ENCODE measurements around the gene RELA. TPM values are rescaled to one million over a fixed set of nuclear protein-coding genes. Genes with fewer than 3 reads are reported as not detected.

The RELA gene
- total RNA-seq, 1 donor from 2014 or later: 119 TPM

DNA sequence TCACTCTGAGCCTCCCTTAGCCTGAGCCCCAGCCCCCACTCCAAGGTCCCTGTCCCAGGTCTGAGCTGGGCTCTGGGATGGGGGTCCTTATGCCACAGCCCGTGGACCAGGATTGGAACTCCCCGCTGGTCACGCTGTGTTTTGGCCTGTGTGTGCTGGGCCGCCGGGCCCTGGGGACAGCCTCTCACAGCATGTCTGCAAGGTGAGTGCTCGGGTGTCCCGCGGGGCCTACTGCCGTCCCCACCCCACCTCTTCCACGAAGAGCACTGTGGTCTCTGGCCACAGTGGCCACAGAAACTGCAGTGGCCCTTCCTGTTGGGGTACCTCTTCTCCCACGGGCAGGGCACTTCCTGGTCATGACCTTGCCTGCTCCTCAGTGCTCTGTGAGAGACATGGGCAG lies 28.3 kb downstream of the RELA start:
- Mint-ChIP-seq H3K4me1 (peaks cover 23% of the 10 kb centered on the region), H3K27me3 (no peaks in the 10 kb centered on the region), H3K9me3 (no peaks in the 10 kb centered on the region), H3K27ac (no peak overlapping the region), H3K4me3 (no peak overlapping the region), H3K36me3 (ENCODE audit: low read depth) (peaks cover 49% of the 10 kb centered on the region)
- ChIA-PET CTCF (no interaction called here), POLR2A (interaction anchor here (0.9 to 16.1 kb wide), 2 partner anchors 23 to 135 kb away, joined by 7 to 617 read pairs; partner anchors contain the start of gene RELA)
- no peak for ATAC-seq (ENCODE audit: low read depth)
- no peak for DNase-seq
- TF ChIP-seq, protein P1, sequence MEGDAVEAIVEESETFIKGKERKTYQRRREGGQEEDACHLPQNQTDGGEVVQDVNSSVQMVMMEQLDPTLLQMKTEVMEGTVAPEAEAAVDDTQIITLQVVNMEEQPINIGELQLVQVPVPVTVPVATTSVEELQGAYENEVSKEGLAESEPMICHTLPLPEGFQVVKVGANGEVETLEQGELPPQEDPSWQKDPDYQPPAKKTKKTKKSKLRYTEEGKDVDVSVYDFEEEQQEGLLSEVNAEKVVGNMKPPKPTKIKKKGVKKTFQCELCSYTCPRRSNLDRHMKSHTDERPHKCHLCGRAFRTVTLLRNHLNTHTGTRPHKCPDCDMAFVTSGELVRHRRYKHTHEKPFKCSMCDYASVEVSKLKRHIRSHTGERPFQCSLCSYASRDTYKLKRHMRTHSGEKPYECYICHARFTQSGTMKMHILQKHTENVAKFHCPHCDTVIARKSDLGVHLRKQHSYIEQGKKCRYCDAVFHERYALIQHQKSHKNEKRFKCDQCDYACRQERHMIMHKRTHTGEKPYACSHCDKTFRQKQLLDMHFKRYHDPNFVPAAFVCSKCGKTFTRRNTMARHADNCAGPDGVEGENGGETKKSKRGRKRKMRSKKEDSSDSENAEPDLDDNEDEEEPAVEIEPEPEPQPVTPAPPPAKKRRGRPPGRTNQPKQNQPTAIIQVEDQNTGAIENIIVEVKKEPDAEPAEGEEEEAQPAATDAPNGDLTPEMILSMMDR (IDR thresholded peaks at IDR 0.05): no peak
- intact Hi-C loops (cut with micrococcal nuclease): no loop called here

DNA sequence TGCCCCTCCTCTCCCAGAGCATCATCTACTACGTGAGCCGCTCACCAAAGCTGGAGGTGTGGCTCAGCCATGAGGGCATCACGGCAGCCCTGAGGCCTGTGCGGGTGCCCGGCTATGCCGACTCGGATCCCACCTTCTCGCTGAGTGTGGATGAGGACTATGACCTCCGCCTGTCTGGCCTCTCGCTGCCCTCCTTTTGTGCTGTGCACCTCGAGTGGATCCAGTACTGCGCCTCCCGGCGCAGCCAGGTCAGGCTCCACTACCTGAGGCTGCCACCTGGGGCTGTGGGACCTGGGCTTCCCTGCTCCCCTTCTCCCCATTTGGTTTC lies 28.6 kb downstream of the RELA start:
- TF ChIP-seq, protein P1 (IDR thresholded peaks at IDR 0.05): no peak
- ATAC-seq (ENCODE audit: low read depth): no peak
- Mint-ChIP-seq H3K9me3 (no peaks in the 10 kb centered on the region), H3K27me3 (no peaks in the 10 kb centered on the region), H3K4me3 (no peak overlapping the region), H3K4me1 (peaks cover 20% of the 10 kb centered on the region), H3K36me3 (ENCODE audit: low read depth) (peaks cover 52% of the 10 kb centered on the region), H3K27ac (no peak overlapping the region)
- ChIA-PET POLR2A (interaction anchor here (0.9 to 16.1 kb wide), 2 partner anchors 23 to 136 kb away, joined by 7 to 617 read pairs; partner anchors contain the start of gene RELA), CTCF (no interaction called here)
- DNase-seq: no peak
- intact Hi-C loops (cut with micrococcal nuclease): no loop called here

DNA sequence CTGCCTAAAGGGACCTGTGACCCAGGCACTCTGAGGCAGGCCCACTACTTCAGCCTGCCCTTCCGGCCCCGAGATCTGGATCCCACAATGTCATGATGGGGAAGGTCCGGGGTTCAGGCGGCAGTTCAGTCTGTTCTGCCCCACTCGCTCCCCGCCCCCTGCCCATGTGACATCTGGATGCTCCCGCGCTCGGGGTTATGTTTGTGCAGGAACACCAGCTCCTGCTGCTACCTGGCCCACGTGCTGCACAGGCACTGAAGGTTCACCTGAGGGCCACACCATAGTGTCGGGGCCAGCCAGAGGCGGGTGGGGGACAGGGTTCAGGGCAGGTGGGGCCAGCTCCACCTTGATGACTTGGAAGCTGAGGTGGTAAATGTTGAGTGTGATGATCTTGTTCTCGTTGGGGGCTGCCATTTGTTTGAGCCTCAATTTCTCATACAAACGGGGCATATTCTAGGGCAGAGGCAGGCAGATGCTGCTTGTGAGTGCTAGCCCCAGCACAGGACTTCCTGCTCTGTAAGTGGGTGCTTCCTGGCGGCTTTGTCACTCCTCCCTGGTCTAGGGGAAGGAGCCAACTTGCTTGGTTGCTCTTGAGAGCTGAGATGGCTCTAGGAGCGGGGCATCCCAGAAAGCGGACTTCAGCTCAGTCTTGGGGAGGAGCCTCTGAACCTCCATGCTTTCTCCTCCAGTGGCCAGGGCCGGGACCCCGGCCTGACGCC lies 29.2 kb downstream of the RELA start:
- DNase-seq (no peak), ATAC-seq (ENCODE audit: low read depth) (no peak)
- Mint-ChIP-seq H3K9me3 (no peaks in the 10 kb centered on the region), H3K4me1 (peaks cover 15% of the 10 kb centered on the region), H3K27ac (no peak overlapping the region), H3K27me3 (no peaks in the 10 kb centered on the region), H3K36me3 (ENCODE audit: low read depth) (peaks cover 56% of the 10 kb centered on the region), H3K4me3 (no peak overlapping the region)
- ChIA-PET POLR2A (interaction anchor here (0.9 to 16.1 kb wide), 3 partner anchors 11 to 136 kb away, joined by 6 to 617 read pairs (median 7); partner anchors contain the start of gene RELA), CTCF (no interaction called here)
- intact Hi-C loops (cut with micrococcal nuclease): no loop called here
- TF ChIP-seq, protein P1 (IDR thresholded peaks at IDR 0.05): no peak

DNA sequence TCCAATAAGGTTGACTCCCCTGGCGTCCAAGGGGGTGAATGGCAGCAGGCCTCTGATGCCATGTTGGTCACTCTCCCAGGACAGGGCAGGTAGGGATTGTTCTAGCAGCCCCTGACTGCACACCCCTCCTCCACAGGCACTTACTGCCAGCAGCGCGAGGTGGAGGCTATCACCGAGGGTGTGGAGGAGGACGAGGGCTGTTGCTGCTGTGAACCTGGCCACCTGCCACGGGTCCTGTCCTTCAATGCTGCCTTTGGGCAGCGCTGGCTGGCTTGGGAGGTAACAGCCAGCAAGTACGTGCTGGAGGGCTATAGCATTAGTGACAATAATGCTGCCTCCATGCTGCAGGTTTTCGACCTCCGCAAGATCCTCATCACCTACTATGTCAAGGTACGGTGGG lies 32.5 kb downstream of the RELA start:
- Mint-ChIP-seq H3K4me1 (peaks cover 9% of the 10 kb centered on the region), H3K27ac (no peak overlapping the region), H3K4me3 (no peak overlapping the region), H3K9me3 (no peaks in the 10 kb centered on the region), H3K36me3 (ENCODE audit: low read depth) (peaks cover 71% of the 10 kb centered on the region), H3K27me3 (no peaks in the 10 kb centered on the region)
- no peak for DNase-seq
- ATAC-seq (ENCODE audit: low read depth): no peak
- ChIA-PET POLR2A (interaction anchor here (0.6 to 16.1 kb wide), 2 partner anchors 27 to 28 kb away, joined by 10 to 617 read pairs; partner anchors contain the start of gene RELA), CTCF (no interaction called here)
- TF ChIP-seq, protein P1 (IDR thresholded peaks at IDR 0.05): no peak
- intact Hi-C loops (cut with micrococcal nuclease): no loop called here

DNA sequence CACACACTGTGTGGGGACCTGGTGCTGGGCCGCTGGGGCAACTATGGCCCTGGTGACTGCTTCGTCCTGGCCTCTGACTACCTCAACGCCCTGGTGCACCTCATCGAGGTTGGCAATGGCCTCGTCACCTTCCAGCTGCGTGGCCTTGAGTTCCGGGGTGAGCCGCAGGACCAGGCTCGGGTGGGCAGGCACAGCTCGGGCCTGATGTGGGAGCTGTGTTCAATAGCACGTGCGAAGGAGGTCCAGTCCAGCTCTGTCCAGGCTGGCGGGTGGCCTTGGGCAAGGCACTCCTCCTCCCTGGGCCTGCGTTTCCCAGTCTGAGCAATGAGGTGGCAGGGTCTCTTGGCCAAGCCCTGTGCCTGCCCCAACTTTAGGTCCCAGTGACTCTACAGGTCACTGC lies 33.1 kb downstream of the RELA start:
- POLR2A ChIA-PET: interaction anchor here (0.6 to 0.7 kb wide), 2 partner anchors 9 to 28 kb away, joined by 3 to 10 read pairs; no protein-coding TSS in a partner anchor
- intact Hi-C loops (cut with micrococcal nuclease): no loop called here
- no peak overlapping the region for H3K4me3 Mint-ChIP-seq
- CTCF ChIA-PET: no interaction called here
- no peak overlapping the region for H3K27ac Mint-ChIP-seq
- peaks cover 70% of the 10 kb centered on the region for H3K36me3 Mint-ChIP-seq (ENCODE audit: low read depth)
- DNase-seq (no peak), ATAC-seq (ENCODE audit: low read depth) (no peak)
- peaks cover 9% of the 10 kb centered on the region for H3K4me1 Mint-ChIP-seq
- TF ChIP-seq, protein P1 (IDR thresholded peaks at IDR 0.05): no peak
- no peaks in the 10 kb centered on the region for H3K27me3 Mint-ChIP-seq
- H3K9me3 Mint-ChIP-seq: no peaks in the 10 kb centered on the region
